Epithelial cell of alveolus of lung (primary cell): ENCODE results near the gene DAAM2. TPM values are rescaled to one million over a fixed set of nuclear protein-coding genes. Genes with fewer than 3 reads are reported as not detected.

Source experiments
- total RNA-seq: library from RNA; depleted of rRNA; stranded (reverse); fragments of >200 nt; gene quantifications from 2 replicates; pipeline ENCODE4 v1.2.1, GENCODE V29; 2015

The DAAM2 gene
- 2.5 and 23.4 TPM in 2 replicates for total RNA-seq

GRCh38 chr6:39791850-39792539, at the start of gene DAAM2:
Gene DAAM2 (plus strand): TSS chr6:39792376. CDS start chr6:39856303, 63,927 bp downstream.

DNA sequence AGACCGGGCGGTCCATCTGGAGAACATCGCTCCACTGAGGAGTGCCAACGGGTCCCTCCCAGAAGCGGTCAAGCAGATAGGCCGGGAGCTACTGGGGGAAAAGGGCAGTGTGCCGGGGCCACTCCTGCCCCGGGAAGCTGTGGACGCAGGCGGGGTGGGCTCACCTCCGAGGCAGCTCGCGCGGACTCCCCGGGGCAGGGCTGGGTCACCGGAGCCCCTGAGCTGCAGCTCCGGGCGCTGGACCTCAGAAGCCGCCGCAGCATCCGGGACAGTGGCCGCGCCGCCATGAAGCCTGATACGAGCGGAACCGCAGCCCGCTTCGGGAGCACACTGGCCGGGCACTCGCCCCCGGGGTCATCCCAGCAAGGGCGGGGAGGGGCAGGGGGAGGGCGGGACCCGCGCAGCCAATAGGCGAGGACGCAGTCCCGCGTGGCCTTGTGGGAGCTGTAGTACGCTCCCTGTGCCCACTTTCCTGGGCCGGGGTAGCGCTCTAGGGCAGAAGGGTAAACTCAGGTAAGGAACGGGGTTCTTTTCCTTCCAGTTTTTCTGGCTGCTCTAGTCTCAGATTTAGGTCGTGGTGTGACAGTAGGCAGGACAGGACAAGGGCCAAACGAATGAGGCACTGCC, 142.1 kb downstream of the DAAM2 start, which contains the start of gene MOCS1:
Gene MOCS1 (minus strand): TSS at position 332 of the 627 bp plus-strand sequence. CDS start 45 bp downstream, at position 287.

Other genes starting within 250 kb of the DAAM2 start
- under 0.01 and 0.32 TPM in 2 replicates for gene KIF6, start 67.0 kb upstream of the DAAM2 start, total RNA-seq
- 11.2 and 18.5 TPM in 2 replicates for gene MOCS1, start 142.1 kb downstream of the DAAM2 start, total RNA-seq